SIG-M5 treated with dmso at 0.1 percent for 504 hours (cell line): ENCODE data around the gene USP37.
"Not testable (repeated sequence)": the region's sequence is repeated elsewhere in the genome, so short reads cannot be mapped to it uniquely, and the experiment has no call there.

Experiments used
- DNase-seq: peaks from one replicate; lab custom pipeline; 2025; ENCODE audit not compliant: unreplicated experiment; lab: John Stamatoyannopoulos, UW

USP37 gene

GRCh38 chr2:218554225-218554624 is 13.9 kb downstream of the USP37 start:
- DNase-seq = not testable (repeated sequence)

DNA sequence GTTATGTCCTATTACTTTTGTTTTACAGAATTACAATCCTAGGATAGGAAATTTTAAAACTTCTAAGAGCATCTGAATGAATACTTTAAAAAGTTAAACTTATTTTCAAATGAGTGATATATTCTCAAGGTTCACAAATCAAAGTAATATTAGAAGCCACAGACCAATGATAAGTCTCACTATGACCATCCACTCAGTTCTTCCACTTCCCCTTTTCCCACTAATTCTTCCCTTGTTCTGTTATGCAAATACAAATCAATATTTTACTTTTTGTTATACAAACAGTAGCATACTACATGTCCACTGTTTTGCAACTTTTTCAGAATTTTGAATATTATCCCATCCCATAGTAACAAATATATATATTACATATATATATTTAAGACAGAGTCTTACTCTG is 20.2 kb downstream of the USP37 start:
- no peak for DNase-seq

DNA sequence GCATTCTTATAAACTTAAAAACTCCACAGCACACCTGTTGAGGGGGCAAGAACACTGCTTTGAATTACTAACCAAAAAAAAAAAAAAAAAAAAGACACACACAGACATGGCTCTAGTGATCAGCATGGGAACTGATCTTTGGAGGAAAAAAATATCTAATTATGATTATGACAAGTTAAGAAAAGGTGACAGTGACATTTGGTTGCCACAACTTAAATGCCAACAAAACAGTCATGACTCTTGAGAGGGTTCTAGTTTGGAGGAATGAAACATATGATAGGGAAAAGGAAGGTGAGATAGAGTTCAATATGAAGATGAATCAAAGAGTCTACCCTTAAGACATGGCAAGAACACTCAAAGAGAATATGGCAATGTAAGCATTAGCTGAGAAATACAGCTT is 20.6 kb downstream of the USP37 start:
- DNase-seq = no peak

GRCh38 chr2:218546012-218546411 is 22.1 kb downstream of the USP37 start:
- no peak for DNase-seq

DNA sequence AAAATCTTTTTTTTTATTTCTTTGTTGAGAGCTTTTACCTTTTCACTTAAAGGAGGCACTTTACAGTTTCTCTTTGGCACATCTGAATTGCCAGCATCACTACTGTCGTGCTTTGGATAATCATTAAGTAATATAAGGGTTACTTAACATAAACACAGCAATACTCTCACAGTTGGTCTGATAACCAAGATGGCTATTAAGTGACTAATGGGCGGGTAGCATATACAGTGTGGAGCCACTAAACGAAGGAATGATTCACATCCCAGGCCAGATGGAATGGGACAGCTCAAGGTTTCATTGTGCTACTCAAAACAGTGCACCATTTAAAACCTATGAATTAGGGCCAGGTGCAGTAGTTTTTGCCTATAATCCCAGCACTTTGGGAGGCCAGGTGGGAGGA is 28.1 kb downstream of the USP37 start:
- DNase-seq = no peak

GRCh38 chr2:218536804-218537494 is 31.2 kb downstream of the USP37 start:
- no peak for DNase-seq

GRCh38 chr2:218529990-218530389 is 38.2 kb downstream of the USP37 start:
- no peak for DNase-seq

- DNase-seq = not testable (repeated sequence)
Observed at GRCh38 chr2:218528409-218528808, 39.7 kb downstream of the USP37 start.

- no peak for DNase-seq
Observed at GRCh38 chr2:218523651-218524050, 44.5 kb downstream of the USP37 start.

GRCh38 chr2:218518876-218519275 is 49.3 kb downstream of the USP37 start:
- no peak for DNase-seq

DNA sequence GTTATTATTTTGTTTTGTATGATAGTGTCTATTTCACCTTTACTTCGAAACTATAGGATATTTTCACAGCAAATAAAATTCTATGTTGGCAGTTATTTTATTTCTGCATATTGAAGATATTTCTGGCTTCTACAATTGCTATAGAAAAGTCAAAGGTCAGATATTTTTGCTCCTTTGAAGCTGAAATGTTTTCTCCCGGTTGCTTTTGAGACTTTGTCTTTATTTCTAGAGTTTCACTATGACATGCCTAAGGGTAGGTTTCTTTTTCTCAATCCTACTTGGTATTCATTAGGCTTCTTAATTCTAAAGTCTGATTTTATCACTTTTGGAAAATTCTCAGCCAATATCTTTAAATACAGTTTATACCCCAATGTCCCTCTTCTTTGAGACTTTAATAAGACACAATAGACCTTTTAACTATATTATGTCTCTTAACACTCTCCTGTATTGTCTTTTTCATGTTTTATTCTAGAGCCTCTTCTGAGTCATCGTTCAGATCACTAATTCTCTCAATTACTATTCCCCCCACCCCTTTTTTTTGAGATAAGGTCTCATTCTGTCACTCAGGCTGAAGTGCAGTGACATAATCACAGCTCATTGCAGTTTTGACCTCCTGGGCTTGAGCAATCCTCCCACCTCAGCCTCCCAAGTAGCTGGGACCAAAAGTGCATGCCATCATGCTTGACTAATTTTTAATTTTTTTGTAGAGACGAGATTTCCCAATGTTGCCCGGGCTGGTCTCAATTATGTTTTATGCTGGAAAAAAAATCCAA is 50.5 kb downstream of the USP37 start:
- no peak for DNase-seq

- peak; percentile 35 for DNase-seq
Observed at GRCh38 chr2:218516614-218517013, 51.5 kb downstream of the USP37 start.

- DNase-seq = no peak
Observed at GRCh38 chr2:218513676-218514075, 54.5 kb downstream of the USP37 start.

DNA sequence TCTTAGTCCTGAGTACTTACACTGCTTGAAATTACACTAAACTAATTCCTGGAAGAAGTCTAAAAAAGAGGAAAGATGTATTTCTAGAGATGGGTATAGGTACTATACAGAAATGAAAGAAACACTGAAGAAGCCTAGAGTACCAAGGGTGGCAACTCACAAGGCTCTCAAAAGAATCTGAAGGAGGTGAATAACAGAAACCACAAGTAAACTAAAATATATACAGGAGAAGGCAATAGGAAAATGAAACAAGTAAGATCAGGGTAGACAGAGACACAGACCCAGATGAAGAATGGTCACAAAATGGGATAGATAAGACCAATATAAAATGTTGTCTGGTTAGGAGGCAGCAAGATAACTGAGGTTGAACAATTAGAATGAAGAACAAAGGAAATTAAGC is 59.9 kb downstream of the USP37 start:
- no peak for DNase-seq

- no peak for DNase-seq
Observed at GRCh38 chr2:218505754-218506371, 62.3 kb downstream of the USP37 start.

DNA sequence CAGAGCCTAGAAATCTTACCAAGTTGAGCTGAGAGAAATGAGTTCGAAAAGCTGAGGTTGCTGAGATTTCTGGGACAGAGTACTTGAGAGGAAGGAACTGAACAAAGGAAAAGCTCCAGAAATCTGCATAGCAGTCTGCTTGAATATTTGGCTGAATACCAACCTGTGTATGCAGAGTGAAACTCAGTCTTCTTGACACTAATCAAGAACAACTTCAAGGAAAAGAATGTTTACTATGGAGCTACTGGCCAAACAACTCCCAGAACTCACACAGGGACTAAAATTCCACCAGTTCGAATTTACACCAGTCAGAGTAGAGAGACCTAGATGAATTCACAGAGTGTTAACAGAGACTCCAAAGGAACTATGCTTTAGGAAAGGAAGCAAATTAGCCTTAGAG is 66.5 kb downstream of the USP37 start:
- no peak for DNase-seq

DNA sequence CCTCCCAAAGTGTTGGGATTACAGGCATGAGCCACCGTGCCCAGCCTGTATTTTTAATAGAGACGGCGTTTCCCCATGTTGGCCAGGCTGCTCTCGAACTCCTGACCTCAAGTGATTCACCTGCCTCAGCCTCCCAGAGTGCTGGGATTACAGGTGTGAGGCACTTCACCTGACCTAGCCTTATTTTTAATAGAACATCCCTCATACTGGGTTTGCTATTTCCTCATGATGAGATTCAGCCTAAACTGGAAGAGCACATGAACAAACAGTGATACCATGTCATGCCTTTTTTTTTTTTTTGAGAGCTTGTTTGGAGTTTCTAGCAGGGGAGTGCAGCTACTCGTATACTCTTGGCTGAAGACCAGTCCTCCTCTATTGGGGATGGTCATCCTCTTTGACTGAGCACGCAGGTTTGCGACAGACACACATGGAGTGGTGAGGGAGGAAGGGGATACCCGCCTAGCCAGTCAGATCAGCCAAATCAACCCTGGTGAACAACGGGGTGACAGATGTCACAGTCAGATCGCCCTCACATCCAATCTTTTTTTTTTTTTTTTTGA is 67.6 kb downstream of the USP37 start:
- no peak for DNase-seq

DNA sequence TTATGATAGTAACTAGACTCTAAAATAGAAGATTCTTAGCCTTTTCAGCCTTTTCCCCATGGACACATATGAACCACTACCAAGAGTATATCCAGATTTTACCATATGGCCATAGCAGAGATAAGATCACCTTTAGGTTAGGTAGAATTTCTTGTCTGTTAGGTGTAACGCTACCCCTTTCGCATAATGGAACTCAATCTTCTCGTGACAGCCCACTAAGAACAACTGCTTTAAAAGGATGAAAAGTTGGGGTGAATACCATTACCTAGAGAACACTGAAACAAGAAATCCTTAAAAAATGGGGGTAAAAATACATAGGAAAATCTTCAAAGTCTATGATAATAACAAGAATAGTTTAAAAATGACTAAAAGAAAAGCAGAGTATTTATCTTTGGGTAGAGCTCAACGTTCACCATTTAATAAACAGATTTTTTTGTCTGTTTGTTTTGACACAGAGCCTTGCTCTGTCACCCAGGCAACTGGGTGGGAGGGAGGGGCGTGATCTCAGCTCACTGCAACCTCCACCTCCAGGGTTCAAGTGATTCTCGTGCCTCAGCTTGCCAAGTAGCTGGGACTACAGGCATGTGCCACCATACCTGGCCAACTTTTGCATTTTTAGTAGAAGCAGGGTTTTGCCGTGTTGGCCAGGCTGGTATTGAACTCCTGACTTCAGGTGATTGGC is 82.0 kb downstream of the USP37 start:
- no peak for DNase-seq

GRCh38 chr2:218482651-218483050 is 85.5 kb downstream of the USP37 start:
- DNase-seq = no peak

- DNase-seq = no peak
Observed at GRCh38 chr2:218479595-218479994, 88.6 kb downstream of the USP37 start.

- no peak for DNase-seq
Observed at GRCh38 chr2:218478544-218478943, 89.6 kb downstream of the USP37 start.
